Stimulated activated CD4-positive, alpha-beta T cell treated with anti-CD3 and anti-CD28 coated beads, Interleukin-4, amount 100 ng/mL, for 24 hours (primary cell): ENCODE data around the gene PRKCA.
"Not testable (repeated sequence)": the region's sequence is repeated elsewhere in the genome, so short reads cannot be mapped to it uniquely, and the experiment has no call there.

Experiments
- DNase-seq: peaks from one replicate; pipeline ENCODE4 v3.0.0-alpha.2; 2020

The PRKCA gene

GRCh38 chr17:66445229-66445628 is 142.8 kb downstream of the PRKCA start:
- DNase-seq: no peak

- no peak for DNase-seq
Observed at GRCh38 chr17:66446419-66446818, 144.0 kb downstream of the PRKCA start.

- no peak for DNase-seq
Observed at GRCh38 chr17:66447159-66447558, 144.7 kb downstream of the PRKCA start.

- no peak for DNase-seq
Observed at GRCh38 chr17:66448026-66448639, 145.7 kb downstream of the PRKCA start.

GRCh38 chr17:66449418-66449977 is 147.1 kb downstream of the PRKCA start:
- DNase-seq: no peak

GRCh38 chr17:66450008-66450851 is 147.8 kb downstream of the PRKCA start:
- no peak for DNase-seq

GRCh38 chr17:66450852-66451158 is 148.4 kb downstream of the PRKCA start:
- no peak for DNase-seq

GRCh38 chr17:66451188-66452149 is 149.1 kb downstream of the PRKCA start:
- DNase-seq: no peak

GRCh38 chr17:66455060-66455459 is 152.6 kb downstream of the PRKCA start:
- no peak for DNase-seq

GRCh38 chr17:66457499-66457898 is 155.1 kb downstream of the PRKCA start:
- not testable (repeated sequence) for DNase-seq

GRCh38 chr17:66458782-66459181 is 156.4 kb downstream of the PRKCA start:
- no peak for DNase-seq

- peak; percentile 19 for DNase-seq
Observed at GRCh38 chr17:66459811-66460270, 157.4 kb downstream of the PRKCA start.

- DNase-seq: no peak
Observed at GRCh38 chr17:66460558-66460957, 158.1 kb downstream of the PRKCA start.

GRCh38 chr17:66461343-66461995 is 159.1 kb downstream of the PRKCA start:
- DNase-seq: no peak

- DNase-seq: no peak
Observed at GRCh38 chr17:66462010-66462409, 159.6 kb downstream of the PRKCA start.

- DNase-seq: no peak
Observed at GRCh38 chr17:66464921-66465320, 162.5 kb downstream of the PRKCA start.

GRCh38 chr17:66465701-66466100 is 163.3 kb downstream of the PRKCA start:
- DNase-seq: no peak

GRCh38 chr17:66466106-66466820 is 163.8 kb downstream of the PRKCA start:
- DNase-seq: no peak

- peak; percentile 74 for DNase-seq
Observed at GRCh38 chr17:66466840-66467367, 164.5 kb downstream of the PRKCA start.

GRCh38 chr17:66467766-66468165 is 165.4 kb downstream of the PRKCA start:
- no peak for DNase-seq
